Measurements from ENCODE around the gene ZNF511. TPM values are rescaled to one million over a fixed set of nuclear protein-coding genes. Genes with fewer than 3 reads are reported as not detected.
A peak's percentile ranks its signal among the peaks of the same experiment; 100 is the strongest.

The ZNF511 gene
- total RNA-seq, 1 donor from 2014 or later = 25.5 TPM

DNA sequence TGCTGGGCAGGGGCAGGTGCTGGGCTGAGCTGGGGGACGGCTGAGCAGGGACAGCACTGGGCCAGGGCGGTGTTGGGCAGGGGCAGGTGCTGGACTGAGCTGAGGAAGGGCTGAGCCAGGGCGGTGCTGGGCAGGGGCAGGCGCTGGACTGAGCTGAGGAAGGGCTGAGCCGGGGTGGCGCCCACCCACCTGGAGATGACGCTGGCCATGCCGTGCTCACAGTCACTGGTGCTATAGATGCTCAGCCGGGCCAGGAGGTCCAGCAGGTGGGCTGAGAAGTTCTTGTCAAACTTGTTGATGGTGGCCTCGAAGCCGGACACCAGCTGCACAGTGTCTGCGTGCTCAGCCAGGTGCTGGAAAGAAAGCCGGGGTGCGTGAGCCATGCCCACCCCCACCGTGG lies 27.6 kb upstream of the ZNF511 start:
- H2AFZ ChIP-seq (ENCODE audit: low read depth, low read length) = no peak overlapping the region
- no peaks in the 10 kb centered on the region for H3K9me3 ChIP-seq (ENCODE audit: insufficient read depth, low read depth, low read length)
- FAIRE-seq = no peak
- Mint-ChIP-seq H3K9me3 (ENCODE audit: unreplicated experiment) (no peaks in the 10 kb centered on the region), H3K36me3 (ENCODE audit: low read depth, unreplicated experiment) (peaks cover 7% of the 10 kb centered on the region), H3K4me1 (ENCODE audit: low read depth, unreplicated experiment) (peaks cover 15% of the 10 kb centered on the region), H3K27ac (ENCODE audit: unreplicated experiment) (no peak overlapping the region), H3K4me3 (ENCODE audit: unreplicated experiment) (no peak overlapping the region), H3K27me3 (ENCODE audit: low read depth, unreplicated experiment) (peaks cover under 1% of the 10 kb centered on the region)
- no peak overlapping the region for H3K9ac ChIP-seq (ENCODE audit: low read length)
- H3K27ac ChIP-seq (ENCODE audit: low read depth, low read length) = no peak overlapping the region
- H3K36me3 ChIP-seq (ENCODE audit: insufficient read depth, low read length) = peaks cover 11% of the 10 kb centered on the region
- H4K20me1 ChIP-seq (ENCODE audit: insufficient read depth, low read length) = peaks cover 32% of the 10 kb centered on the region
- no peaks in the 10 kb centered on the region for H3K79me2 ChIP-seq (ENCODE audit: insufficient read depth, low read length)
- no peak for DNase-seq (ENCODE audit: low read depth)
- TF ChIP-seq, protein P1, sequence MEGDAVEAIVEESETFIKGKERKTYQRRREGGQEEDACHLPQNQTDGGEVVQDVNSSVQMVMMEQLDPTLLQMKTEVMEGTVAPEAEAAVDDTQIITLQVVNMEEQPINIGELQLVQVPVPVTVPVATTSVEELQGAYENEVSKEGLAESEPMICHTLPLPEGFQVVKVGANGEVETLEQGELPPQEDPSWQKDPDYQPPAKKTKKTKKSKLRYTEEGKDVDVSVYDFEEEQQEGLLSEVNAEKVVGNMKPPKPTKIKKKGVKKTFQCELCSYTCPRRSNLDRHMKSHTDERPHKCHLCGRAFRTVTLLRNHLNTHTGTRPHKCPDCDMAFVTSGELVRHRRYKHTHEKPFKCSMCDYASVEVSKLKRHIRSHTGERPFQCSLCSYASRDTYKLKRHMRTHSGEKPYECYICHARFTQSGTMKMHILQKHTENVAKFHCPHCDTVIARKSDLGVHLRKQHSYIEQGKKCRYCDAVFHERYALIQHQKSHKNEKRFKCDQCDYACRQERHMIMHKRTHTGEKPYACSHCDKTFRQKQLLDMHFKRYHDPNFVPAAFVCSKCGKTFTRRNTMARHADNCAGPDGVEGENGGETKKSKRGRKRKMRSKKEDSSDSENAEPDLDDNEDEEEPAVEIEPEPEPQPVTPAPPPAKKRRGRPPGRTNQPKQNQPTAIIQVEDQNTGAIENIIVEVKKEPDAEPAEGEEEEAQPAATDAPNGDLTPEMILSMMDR (IDR thresholded peaks at IDR 0.05; ENCODE audit: insufficient read depth, low read depth, low read length) = no peak
- TF ChIP-seq EZH2 (IDR thresholded peaks at IDR 0.05; ENCODE audit: insufficient read depth, low read length) = no peak
- no peak overlapping the region for H3K4me3 ChIP-seq (ENCODE audit: insufficient read depth, low read depth, low read length)
- peaks cover 17% of the 10 kb centered on the region for H3K4me1 ChIP-seq (ENCODE audit: insufficient read depth, low read length)
- H3K27me3 ChIP-seq (ENCODE audit: insufficient read depth, low read length) = no peaks in the 10 kb centered on the region
- H3K4me2 ChIP-seq (ENCODE audit: low read length) = no peak overlapping the region

DNA sequence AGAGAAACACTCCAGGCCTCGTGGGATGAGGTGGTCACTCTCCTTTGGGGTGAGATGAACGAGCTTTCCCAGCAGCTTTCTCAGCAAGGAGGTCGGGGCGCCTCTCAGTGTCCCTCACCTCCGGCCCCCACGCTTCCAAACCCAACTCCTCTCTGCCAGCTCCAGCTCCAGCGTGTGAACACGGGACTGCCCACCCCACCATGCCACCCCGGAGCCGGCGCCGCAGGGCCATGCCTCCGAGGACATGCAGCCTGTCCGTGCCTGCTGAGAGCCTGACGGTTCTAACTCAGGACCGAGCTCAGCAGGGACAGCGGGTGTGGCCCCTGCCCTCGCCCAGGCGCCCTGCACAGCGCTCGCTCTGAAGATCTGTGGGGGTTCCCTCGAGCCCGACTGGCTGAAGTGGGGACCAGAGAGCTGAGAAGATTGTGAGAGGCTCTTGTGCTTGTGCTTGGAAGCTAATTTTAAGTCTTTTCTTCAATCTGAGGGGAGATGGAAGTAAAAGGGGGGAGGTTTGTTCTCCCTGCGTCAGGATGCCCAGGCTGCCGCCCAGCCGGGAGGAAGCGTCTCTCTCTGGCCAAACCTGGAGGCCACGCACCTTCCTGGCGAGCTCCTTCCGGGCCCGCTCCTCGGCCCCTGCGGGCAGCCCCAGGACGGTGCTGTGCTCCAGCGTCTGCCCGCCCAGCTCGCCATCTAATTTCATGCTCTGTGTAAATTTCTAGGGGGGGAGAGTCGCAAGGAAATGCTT lies 26.9 kb upstream of the ZNF511 start:
- no peak overlapping the region for H3K4me2 ChIP-seq (ENCODE audit: low read length)
- no peak overlapping the region for H3K27ac Mint-ChIP-seq (ENCODE audit: unreplicated experiment)
- peaks cover 17% of the 10 kb centered on the region for H3K4me1 ChIP-seq (ENCODE audit: insufficient read depth, low read length)
- H4K20me1 ChIP-seq (ENCODE audit: insufficient read depth, low read length) = peaks cover 38% of the 10 kb centered on the region
- H3K9me3 ChIP-seq (ENCODE audit: insufficient read depth, low read depth, low read length) = no peaks in the 10 kb centered on the region
- H3K4me1 Mint-ChIP-seq (ENCODE audit: low read depth, unreplicated experiment) = peaks cover 15% of the 10 kb centered on the region
- no peak overlapping the region for H3K4me3 ChIP-seq (ENCODE audit: insufficient read depth, low read depth, low read length)
- no peaks in the 10 kb centered on the region for H3K27me3 Mint-ChIP-seq (ENCODE audit: low read depth, unreplicated experiment)
- H2AFZ ChIP-seq (ENCODE audit: low read depth, low read length) = no peak overlapping the region
- H3K27me3 ChIP-seq (ENCODE audit: insufficient read depth, low read length) = no peaks in the 10 kb centered on the region
- no peak overlapping the region for H3K9ac ChIP-seq (ENCODE audit: low read length)
- no peak overlapping the region for H3K4me3 Mint-ChIP-seq (ENCODE audit: unreplicated experiment)
- H3K9me3 Mint-ChIP-seq (ENCODE audit: unreplicated experiment) = no peaks in the 10 kb centered on the region
- H3K27ac ChIP-seq (ENCODE audit: low read depth, low read length) = no peak overlapping the region
- H3K36me3 ChIP-seq (ENCODE audit: insufficient read depth, low read length) = peaks cover 14% of the 10 kb centered on the region
- no peak for DNase-seq (ENCODE audit: low read depth)
- no peaks in the 10 kb centered on the region for H3K79me2 ChIP-seq (ENCODE audit: insufficient read depth, low read length)
- peaks cover 7% of the 10 kb centered on the region for H3K36me3 Mint-ChIP-seq (ENCODE audit: low read depth, unreplicated experiment)
- FAIRE-seq = no peak
- TF ChIP-seq EZH2 (IDR thresholded peaks at IDR 0.05; ENCODE audit: insufficient read depth, low read length) = no peak
- TF ChIP-seq, protein P1 (IDR thresholded peaks at IDR 0.05; ENCODE audit: insufficient read depth, low read depth, low read length) = no peak

DNA sequence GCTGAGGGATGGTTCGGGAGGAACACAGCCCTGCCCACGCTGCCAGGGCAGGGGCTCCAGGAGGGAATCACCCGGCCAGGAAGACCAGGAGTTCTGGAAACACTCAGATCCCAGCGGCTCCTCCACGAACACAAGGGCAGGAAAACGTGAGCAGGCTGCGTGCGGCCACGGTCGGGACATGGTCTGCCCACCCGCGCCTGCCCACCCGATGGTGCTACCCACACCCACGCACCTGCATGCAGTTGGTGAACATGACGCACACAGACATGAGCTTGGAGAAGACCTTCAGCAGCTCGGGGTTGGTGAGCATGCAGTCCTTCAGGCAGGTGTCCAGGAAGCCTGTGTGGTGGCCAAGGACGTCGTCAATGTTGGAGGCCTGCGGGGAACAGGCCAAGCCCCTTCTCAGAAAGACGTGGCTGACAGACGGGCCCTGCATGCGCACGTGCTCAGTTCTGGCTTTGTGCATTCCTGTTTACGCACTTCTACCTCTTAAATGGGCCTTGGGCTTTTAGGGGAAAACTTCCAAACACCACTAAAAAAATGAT lies 25.8 kb upstream of the ZNF511 start:
- Histone ChIP-seq H3K9me3 (ENCODE audit: insufficient read depth, low read depth, low read length) (no peaks in the 10 kb centered on the region), H3K27me3 (ENCODE audit: insufficient read depth, low read length) (no peaks in the 10 kb centered on the region), H3K4me3 (ENCODE audit: insufficient read depth, low read depth, low read length) (no peak overlapping the region), H4K20me1 (ENCODE audit: insufficient read depth, low read length) (peaks cover 34% of the 10 kb centered on the region), H3K4me2 (ENCODE audit: low read length) (no peak overlapping the region), H2AFZ (ENCODE audit: low read depth, low read length) (no peak overlapping the region), H3K4me1 (ENCODE audit: insufficient read depth, low read length) (peaks cover 14% of the 10 kb centered on the region), H3K79me2 (ENCODE audit: insufficient read depth, low read length) (no peaks in the 10 kb centered on the region), H3K36me3 (ENCODE audit: insufficient read depth, low read length) (peaks cover 14% of the 10 kb centered on the region), H3K27ac (ENCODE audit: low read depth, low read length) (no peak overlapping the region), H3K9ac (ENCODE audit: low read length) (no peak overlapping the region)
- FAIRE-seq = no peak
- DNase-seq (ENCODE audit: low read depth) = no peak
- TF ChIP-seq, protein P1 (IDR thresholded peaks at IDR 0.05; ENCODE audit: insufficient read depth, low read depth, low read length) = no peak
- peaks cover 7% of the 10 kb centered on the region for H3K36me3 Mint-ChIP-seq (ENCODE audit: low read depth, unreplicated experiment)
- no peaks in the 10 kb centered on the region for H3K27me3 Mint-ChIP-seq (ENCODE audit: low read depth, unreplicated experiment)
- H3K4me3 Mint-ChIP-seq (ENCODE audit: unreplicated experiment) = no peak overlapping the region
- H3K4me1 Mint-ChIP-seq (ENCODE audit: low read depth, unreplicated experiment) = peaks cover 10% of the 10 kb centered on the region
- no peaks in the 10 kb centered on the region for H3K9me3 Mint-ChIP-seq (ENCODE audit: unreplicated experiment)
- H3K27ac Mint-ChIP-seq (ENCODE audit: unreplicated experiment) = peak overlapping the region; percentile 4
